HG03565 (cell line): ENCODE results near the gene CD48.

Experiments
- ATAC-seq: cut with Tn5 transposase; IDR thresholded peaks from one replicate; pipeline ENCODE4 v1.9.1; 2021; ENCODE audit warnings: mild to moderate bottlenecking, moderate library complexity; ENCODE audit not compliant: unreplicated experiment

The CD48 gene, protein sequence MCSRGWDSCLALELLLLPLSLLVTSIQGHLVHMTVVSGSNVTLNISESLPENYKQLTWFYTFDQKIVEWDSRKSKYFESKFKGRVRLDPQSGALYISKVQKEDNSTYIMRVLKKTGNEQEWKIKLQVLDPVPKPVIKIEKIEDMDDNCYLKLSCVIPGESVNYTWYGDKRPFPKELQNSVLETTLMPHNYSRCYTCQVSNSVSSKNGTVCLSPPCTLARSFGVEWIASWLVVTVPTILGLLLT

DNA sequence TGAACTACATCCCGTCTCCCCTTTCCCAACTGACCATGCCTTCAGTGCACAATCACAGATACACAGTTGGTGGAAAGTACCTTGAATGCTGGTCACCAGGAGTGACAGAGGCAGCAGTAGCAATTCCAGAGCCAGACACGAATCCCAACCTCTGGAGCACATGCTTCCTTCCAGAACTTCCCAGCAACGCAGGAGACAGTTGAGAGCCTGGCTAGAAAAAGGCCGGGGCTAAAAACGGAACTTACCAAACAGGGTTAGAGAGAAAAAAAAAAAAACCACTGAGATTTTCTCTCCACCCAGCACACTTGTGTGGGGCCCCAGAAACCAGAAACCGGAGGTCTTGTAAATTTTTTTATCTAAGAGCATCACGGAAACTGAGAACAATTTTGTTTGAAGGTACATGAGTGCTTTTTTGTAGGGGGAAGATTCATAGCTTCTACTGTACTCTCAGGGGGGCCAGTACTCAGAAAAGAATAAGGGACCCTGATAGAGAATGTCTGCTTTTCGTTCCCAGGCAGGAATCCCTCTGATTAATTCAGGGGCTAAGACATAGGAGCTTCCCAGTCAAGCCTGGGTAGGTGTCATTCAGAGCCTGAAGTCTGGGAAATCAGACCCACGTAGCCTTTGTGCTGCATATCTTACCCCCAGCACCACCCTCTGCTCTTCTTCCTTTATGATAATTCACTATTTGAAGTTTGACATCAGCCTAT, at the start of gene CD48:
Gene CD48, minus strand, starts transcription at position 221 of the 710 bp plus-strand sequence. Its CDS starts 59 bp downstream, at position 162.
- peak; percentile 30 for ATAC-seq

DNA sequence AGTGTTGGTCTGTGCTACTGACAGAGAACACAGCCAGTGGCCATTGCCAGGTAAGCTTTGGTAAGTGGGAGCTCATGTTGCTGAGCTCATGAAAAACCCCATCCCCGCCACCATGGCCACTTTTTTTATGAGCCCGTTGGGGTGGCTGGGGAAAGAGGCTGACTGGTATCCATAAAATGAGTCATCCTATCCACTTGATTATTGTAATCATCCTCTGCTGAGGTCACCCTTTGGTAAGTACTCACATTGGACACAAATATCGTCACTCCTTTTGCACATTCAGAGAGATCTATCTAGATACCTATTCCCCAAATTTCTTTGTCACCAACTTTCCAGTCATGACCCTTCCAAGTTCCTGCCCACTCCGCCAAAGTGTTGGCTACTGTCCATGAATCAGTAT, 49.4 kb upstream of the CD48 start:
- ATAC-seq, result no peak

DNA sequence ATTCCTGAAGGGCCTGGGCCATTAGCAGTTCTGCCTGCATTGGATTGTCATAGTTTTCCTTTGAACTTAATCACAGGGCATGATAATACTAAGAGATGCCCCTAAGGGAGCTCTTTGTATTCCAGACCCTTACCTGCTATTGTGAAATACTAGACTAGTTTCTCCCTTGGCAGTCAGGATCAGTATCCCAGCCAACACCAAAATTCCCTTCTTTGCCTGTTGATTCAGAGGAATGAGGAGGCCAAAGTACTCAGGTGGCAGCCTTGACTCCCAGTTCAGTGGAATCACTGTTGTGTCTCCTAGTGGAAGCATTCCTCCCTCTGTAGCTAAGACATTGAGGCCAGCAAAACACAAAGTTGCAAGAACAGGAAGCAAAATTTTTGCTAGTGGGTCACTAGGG, 48.1 kb upstream of the CD48 start:
- no peak for ATAC-seq

GRCh38 chr1:160758521-160758920, 46.9 kb upstream of the CD48 start:
- ATAC-seq, result no peak

GRCh38 chr1:160756849-160757201, 45.2 kb upstream of the CD48 start:
- ATAC-seq, result no peak

GRCh38 chr1:160755911-160756848, 44.6 kb upstream of the CD48 start:
- ATAC-seq, result peak; percentile 30

- no peak for ATAC-seq
Observed at GRCh38 chr1:160755461-160755860, 43.8 kb upstream of the CD48 start.

- ATAC-seq, result no peak
Observed at GRCh38 chr1:160753594-160753993, 42.0 kb upstream of the CD48 start.

- ATAC-seq, result no peak
Observed at GRCh38 chr1:160752924-160753323, 41.3 kb upstream of the CD48 start.

GRCh38 chr1:160752406-160752805, 40.8 kb upstream of the CD48 start:
- no peak for ATAC-seq

GRCh38 chr1:160750608-160751007, 39.0 kb upstream of the CD48 start:
- ATAC-seq, result no peak

- no peak for ATAC-seq
Observed at GRCh38 chr1:160748878-160749269, 37.3 kb upstream of the CD48 start.

GRCh38 chr1:160748181-160748877, 36.7 kb upstream of the CD48 start:
- no peak for ATAC-seq

DNA sequence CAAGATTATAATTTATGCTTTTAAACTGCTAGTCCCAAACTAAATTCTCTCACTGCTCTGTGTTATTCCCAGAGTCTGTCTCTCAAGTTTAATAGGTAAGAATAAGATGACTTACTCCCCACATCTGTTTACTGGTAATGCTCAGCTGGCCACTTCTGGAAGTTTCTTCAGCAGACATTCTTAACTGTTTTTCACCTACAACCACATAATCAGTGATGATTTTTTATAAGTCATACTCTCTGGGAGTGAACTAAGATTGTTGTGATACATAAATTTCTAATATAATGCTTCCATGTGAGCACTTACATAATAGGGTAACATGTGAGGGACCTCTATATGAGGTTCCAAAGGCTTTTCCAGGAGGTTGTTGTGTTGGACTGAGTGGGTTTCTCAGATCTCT, 36.1 kb upstream of the CD48 start:
- ATAC-seq, result no peak

DNA sequence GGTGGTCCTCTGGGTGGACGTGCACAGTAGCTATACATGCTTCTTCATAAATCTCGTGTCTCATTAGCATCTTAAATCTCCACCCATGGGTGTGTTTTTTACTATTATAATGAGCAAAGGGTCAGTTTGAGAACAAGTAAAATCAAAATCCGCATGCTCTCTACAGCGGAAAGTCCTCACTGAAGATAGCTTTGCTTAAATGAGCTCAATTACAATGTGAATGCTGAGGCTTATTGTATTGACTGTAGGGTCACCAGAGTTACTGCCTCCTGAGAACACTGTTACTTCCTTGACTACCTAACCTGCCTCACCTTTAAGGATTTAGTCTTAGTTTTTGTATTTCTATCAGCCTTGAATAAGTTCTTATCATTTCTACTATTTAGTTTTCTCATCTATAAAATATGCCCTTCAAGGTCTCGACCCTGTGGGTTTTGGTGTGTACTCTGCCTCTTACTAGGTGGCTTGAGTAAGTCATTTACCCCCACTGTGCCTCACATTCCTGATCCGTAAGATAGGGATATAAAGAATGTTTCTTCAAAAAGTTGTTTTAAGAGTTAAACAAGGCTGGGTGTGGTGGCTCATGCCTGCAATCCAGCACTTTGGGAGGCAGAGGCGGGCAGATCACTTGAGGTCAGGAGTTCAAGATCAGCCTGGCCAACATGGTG, 35.3 kb upstream of the CD48 start:
- no peak for ATAC-seq

DNA sequence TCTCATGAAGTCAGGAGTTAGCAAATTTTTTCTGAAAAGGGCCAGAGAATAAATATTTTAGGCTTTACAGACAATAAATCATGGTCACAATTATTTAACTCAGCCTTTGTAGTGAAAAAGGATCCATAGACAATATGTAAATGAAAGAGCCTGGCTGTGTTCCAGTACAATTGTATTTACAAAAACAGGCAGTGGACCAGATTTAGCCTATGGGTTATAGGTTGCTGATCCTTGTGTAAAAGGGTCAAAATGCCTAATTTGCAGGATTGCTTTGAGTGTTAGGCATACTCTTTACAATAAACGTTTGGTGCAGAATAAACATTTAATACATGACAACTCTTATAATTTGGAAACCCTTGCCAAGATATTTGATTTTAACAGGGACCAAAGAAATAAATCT, 33.9 kb upstream of the CD48 start:
- no peak for ATAC-seq

- no peak for ATAC-seq
Observed at GRCh38 chr1:160744852-160745520, 33.4 kb upstream of the CD48 start.

GRCh38 chr1:160744199-160744851, 32.7 kb upstream of the CD48 start:
- no peak for ATAC-seq

DNA sequence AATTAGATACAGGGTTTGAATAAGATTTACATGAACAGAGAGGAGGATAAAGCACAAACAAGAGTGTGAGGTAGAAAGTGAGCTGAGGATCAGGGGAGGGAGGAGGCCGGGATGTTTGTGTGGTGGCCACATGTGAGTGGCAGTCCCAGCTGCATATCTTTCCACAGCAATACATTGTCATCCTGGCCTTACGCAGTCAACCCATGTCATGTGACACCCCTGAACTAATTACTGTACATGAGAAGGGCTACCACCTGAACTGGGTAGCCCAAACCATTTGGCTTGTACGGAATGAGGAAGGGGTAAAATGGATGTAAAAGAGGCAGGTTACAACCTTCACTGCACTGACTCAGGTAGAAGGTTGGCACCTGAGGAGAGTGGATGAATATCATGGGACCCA, 31.6 kb upstream of the CD48 start:
- ATAC-seq, result no peak
